ENCODE measurements around the gene BSND.

DNA sequence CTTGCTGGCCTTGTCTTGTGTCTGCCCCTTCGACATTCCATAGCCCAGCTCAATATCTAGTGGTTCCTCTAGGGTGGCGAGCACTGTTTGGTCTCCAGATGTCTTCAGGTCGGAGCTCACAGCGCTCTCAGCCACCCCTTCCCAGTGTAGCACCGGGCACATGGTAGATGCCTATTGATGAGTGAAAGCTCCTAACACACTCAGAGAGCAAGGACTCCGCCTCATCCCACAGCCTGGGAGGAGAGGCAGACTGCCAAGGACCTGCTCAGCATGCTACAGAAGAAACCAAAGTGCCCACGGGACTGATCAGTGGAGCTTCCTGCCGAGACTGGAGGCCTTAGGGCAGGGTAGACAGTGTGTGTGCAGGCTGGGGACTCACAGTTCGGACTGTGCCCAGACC is 51.5 kb downstream of the BSND start:
- TF ChIP-seq GATA2 (IDR thresholded peaks at IDR 0.05; ENCODE audit: low read depth, low read length) = no peak; the same call in 1 of the 2 replicates
- no peak for TF ChIP-seq GATA3 (IDR thresholded peaks at IDR 0.05; ENCODE audit: low read depth, low read length)

Measured in SH-SY5Y (cell line).